Measurements from ENCODE around the gene MAN2A2. TPM values are rescaled to one million over a fixed set of nuclear protein-coding genes. Genes with fewer than 3 reads are reported as not detected.

The MAN2A2 gene
- total and polyA plus RNA-seq, 2 experiments from 2014 or later: 11.2 to 32.7 TPM

DNA sequence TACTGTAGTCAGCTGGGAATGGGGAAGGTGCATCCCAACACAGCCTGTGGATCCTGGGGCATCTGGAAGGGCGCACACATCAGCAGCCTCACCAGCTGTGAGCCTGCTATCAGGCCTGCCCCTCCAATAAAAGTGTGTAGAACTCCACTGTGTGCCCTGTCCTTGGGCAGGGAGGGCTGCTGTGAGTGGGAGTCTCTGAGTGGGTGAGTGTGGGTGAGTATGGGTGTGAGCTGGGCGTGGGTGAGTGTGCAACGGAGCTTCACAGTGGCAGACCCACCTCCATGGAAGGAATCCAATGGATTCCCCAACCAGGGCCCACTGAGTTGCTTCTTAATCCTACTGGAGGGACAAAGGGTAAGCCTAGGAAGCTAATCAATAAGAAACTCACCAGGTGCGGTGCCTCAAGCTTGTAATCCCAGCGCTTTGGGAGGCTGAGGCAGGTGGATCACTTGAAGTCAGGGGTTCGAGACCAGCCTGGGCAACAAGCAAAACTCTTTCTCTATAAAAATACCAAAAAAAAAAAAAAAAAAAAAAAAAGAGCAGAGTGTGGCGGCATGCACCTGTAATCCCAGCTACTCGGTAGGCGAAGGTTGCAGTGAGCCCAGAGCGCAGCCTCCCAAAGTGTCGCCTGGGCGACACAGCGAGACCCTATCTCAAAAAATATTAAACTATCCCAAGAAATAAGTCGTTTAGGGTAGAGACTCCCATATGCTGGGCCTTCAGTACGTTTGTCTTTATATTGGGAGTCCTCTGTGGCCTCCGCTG is 51.0 kb downstream of the MAN2A2 start:
- no peaks in the 10 kb centered on the region for H3K9me2 ChIP-seq (replicated peaks; ENCODE audit: insufficient read depth)
- H3K27ac ChIP-seq: no peak overlapping the region
- no peaks in the 10 kb centered on the region for H3K9me3 ChIP-seq (ENCODE audit: low read depth)
- H2AFZ ChIP-seq: no peak overlapping the region
- TF ChIP-seq, protein P1, sequence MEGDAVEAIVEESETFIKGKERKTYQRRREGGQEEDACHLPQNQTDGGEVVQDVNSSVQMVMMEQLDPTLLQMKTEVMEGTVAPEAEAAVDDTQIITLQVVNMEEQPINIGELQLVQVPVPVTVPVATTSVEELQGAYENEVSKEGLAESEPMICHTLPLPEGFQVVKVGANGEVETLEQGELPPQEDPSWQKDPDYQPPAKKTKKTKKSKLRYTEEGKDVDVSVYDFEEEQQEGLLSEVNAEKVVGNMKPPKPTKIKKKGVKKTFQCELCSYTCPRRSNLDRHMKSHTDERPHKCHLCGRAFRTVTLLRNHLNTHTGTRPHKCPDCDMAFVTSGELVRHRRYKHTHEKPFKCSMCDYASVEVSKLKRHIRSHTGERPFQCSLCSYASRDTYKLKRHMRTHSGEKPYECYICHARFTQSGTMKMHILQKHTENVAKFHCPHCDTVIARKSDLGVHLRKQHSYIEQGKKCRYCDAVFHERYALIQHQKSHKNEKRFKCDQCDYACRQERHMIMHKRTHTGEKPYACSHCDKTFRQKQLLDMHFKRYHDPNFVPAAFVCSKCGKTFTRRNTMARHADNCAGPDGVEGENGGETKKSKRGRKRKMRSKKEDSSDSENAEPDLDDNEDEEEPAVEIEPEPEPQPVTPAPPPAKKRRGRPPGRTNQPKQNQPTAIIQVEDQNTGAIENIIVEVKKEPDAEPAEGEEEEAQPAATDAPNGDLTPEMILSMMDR (IDR thresholded peaks at IDR 0.05; ENCODE audit: poor library complexity): no peak
- TF ChIP-seq EZH2 (IDR thresholded peaks at IDR 0.05; ENCODE audit: borderline replicate concordance) (no peak), EZH2phosphoT487 (IDR thresholded peaks at IDR 0.05; ENCODE audit: low read depth, severe bottlenecking, unreplicated experiment) (no peak)
- no peaks in the 10 kb centered on the region for H3K36me3 ChIP-seq (replicated peaks; ENCODE audit: insufficient read depth, low read depth)
- DNase-seq (ENCODE audit: low spot score): no peak
- WGBS (ENCODE audit: low lambda C conversion rate, missing lambda C conversion rate): 77% methylated on average over 15 of the region's 16 CpGs
- no peaks in the 10 kb centered on the region for H3K27me3 ChIP-seq
- H4K20me1 ChIP-seq (ENCODE audit: insufficient read depth, poor library complexity, severe bottlenecking): no peaks in the 10 kb centered on the region
- H3K4me1 ChIP-seq (ENCODE audit: insufficient read depth): peaks cover 17% of the 10 kb centered on the region
- H3K79me2 ChIP-seq: peaks cover 3% of the 10 kb centered on the region
- H3K4me3 ChIP-seq: no peak overlapping the region
- H3K4me2 ChIP-seq: peak overlapping the region; percentile 98

GRCh38 chr15:90954712-90955623 is 51.9 kb downstream of the MAN2A2 start, which contains the start of gene RCCD1:
TSS of gene RCCD1 (plus strand) at chr15:90954884. CDS start at chr15:90956735, 1,851 bp downstream.
- peaks cover 3% of the 10 kb centered on the region for H3K79me2 ChIP-seq
- peak within 1 kb of the TSS; percentile 98 for H2AFZ ChIP-seq
- H3K4me1 ChIP-seq (ENCODE audit: insufficient read depth): peaks cover 17% of the 10 kb centered on the region
- no peaks in the 10 kb centered on the region for H3K27me3 ChIP-seq
- H4K20me1 ChIP-seq (ENCODE audit: insufficient read depth, poor library complexity, severe bottlenecking): no peaks in the 10 kb centered on the region
- H3K4me3 ChIP-seq: peak within 1 kb of the TSS; percentile 57
- H3K9me2 ChIP-seq (replicated peaks; ENCODE audit: insufficient read depth): no peaks in the 10 kb centered on the region
- H3K4me2 ChIP-seq: peak within 1 kb of the TSS; percentile 98
- 2% methylated on average over 60 of the region's 69 CpGs for WGBS (ENCODE audit: low lambda C conversion rate, missing lambda C conversion rate)
- no peak for TF ChIP-seq EZH2phosphoT487 (IDR thresholded peaks at IDR 0.05; ENCODE audit: low read depth, severe bottlenecking, unreplicated experiment)
- TF ChIP-seq EZH2 (IDR thresholded peaks at IDR 0.05; ENCODE audit: borderline replicate concordance): no peak
- TF ChIP-seq, protein P1 (IDR thresholded peaks at IDR 0.05; ENCODE audit: poor library complexity): no peak
- peak within 1 kb of the TSS; percentile 93 for H3K27ac ChIP-seq
- H3K36me3 ChIP-seq (replicated peaks; ENCODE audit: insufficient read depth, low read depth): no peaks in the 10 kb centered on the region
- peak; percentile 97 for DNase-seq (ENCODE audit: low spot score)
- H3K9me3 ChIP-seq (ENCODE audit: low read depth): no peaks in the 10 kb centered on the region

GRCh38 chr15:90955624-90956273 is 52.6 kb downstream of the MAN2A2 start:
- Histone ChIP-seq H3K4me2 (peak overlapping the region; percentile 98), H3K4me3 (peak overlapping the region; percentile 57), H3K27ac (no peak overlapping the region), H3K36me3 (replicated peaks; ENCODE audit: insufficient read depth, low read depth) (no peaks in the 10 kb centered on the region), H3K27me3 (no peaks in the 10 kb centered on the region), H3K9me3 (ENCODE audit: low read depth) (no peaks in the 10 kb centered on the region), H3K4me1 (ENCODE audit: insufficient read depth) (peaks cover 17% of the 10 kb centered on the region), H2AFZ (no peak overlapping the region), H3K79me2 (peaks cover 3% of the 10 kb centered on the region), H3K9me2 (replicated peaks; ENCODE audit: insufficient read depth) (no peaks in the 10 kb centered on the region), H4K20me1 (ENCODE audit: insufficient read depth, poor library complexity, severe bottlenecking) (no peaks in the 10 kb centered on the region)
- no peak for DNase-seq (ENCODE audit: low spot score)
- 66% methylated on average over 20 of the region's 20 CpGs for WGBS (ENCODE audit: low lambda C conversion rate, missing lambda C conversion rate)
- TF ChIP-seq EZH2phosphoT487 (IDR thresholded peaks at IDR 0.05; ENCODE audit: low read depth, severe bottlenecking, unreplicated experiment): no peak
- TF ChIP-seq, protein P1 (IDR thresholded peaks at IDR 0.05; ENCODE audit: poor library complexity): no peak
- no peak for TF ChIP-seq EZH2 (IDR thresholded peaks at IDR 0.05; ENCODE audit: borderline replicate concordance)

Data from hepatocyte (in vitro differentiated cells).